Left lung (tissue), 10 donors: ENCODE measurements around the gene HJURP. TPM values are rescaled to one million over a fixed set of nuclear protein-coding genes. Genes with fewer than 3 reads are reported as not detected.

Source experiments
- ATAC-seq: fragments of 200-7000 bp; cut with Tn5 transposase; one replicate; pipeline ENCODE4 v1.9.1; 2020; ENCODE audit warnings: moderate library complexity
- DNase-seq, 4 donors: peaks; one replicate each; pipeline ENCODE4 v3.0.0-alpha.2; 2013 to 2020
- H3K27ac ChIP-seq, 2 donors: fragments of 200-600 bp; sonication (generic) in 1 of 2; one replicate each; pipeline versions ENCODE4 v1.5.0 to v1.8.0; 2020 to 2021
- H3K27me3 ChIP-seq, 2 donors: fragments of 200-600 bp; sonication (generic) in 1 of 2; one replicate each; pipeline versions ENCODE4 v1.5.0 to v1.8.0; 2020 to 2021
- H3K36me3 ChIP-seq, 2 donors: fragments of 200-600 bp; sonication (generic) in 1 of 2; one replicate each; pipeline versions ENCODE4 v1.5.0 to v1.8.0; 2020 to 2021
- H3K4me1 ChIP-seq, 2 donors: fragments of 200-600 bp; one replicate each; pipeline ENCODE4 v1.8.0; 2021
- H3K4me3 ChIP-seq, 2 donors: fragments of 200-600 bp; sonication (generic) in 1 of 2; one replicate each; pipeline versions ENCODE4 v1.5.0 to v1.8.0; 2020 to 2021; ENCODE audit warnings: mild to moderate bottlenecking in 1 of 2
- H3K9me3 ChIP-seq, 2 donors: fragments of 200-600 bp; sonication (generic) in 1 of 2; one replicate each; pipeline versions ENCODE4 v1.5.0 to v1.8.0; 2020 to 2021
- intact Hi-C, 2 donors: fragments of 100-400 bp; cut with DNase I; formaldehyde crosslinking; loops; one replicate each; pipeline versions ENCODE4 v1.11.2 to v1.14.2; 2022
- polyA plus RNA-seq, 6 donors: library from polyadenylated mRNA; unstranded; fragments of 120-200 nt; gene quantifications; one replicate each; pipeline ENCODE4 v1.2.1, GENCODE V29; 2013; ENCODE audit not compliant: insufficient read length in 6 of 6
- total RNA-seq, 2 donors: library from RNA; stranded (reverse); fragmentation: NEBNext Ultra II Directional; extraction: Animal tissue kit (Norgen Biotek cat#: 25700); gene quantifications; one replicate each; pipeline ENCODE4 v1.2.1, GENCODE V29; 2021
- TF ChIP-seq, protein P1 (sequence below), 2 donors: fragments of 200-600 bp; sonication (generic) in 1 of 2; IDR thresholded peaks; one replicate each; pipeline versions ENCODE4 v1.5.0 to v1.8.0; 2021; ENCODE audit warnings: antibody characterized with exemption in 2 of 2
- donor health status: DM: no; HTN: yes; CAD: no.
- donor health status: DM: no; HTN: no; CAD: no.

Gene HJURP
- total and polyA plus RNA-seq, 8 donors = 1.8 to 38.8 (median 19.2) TPM

DNA sequence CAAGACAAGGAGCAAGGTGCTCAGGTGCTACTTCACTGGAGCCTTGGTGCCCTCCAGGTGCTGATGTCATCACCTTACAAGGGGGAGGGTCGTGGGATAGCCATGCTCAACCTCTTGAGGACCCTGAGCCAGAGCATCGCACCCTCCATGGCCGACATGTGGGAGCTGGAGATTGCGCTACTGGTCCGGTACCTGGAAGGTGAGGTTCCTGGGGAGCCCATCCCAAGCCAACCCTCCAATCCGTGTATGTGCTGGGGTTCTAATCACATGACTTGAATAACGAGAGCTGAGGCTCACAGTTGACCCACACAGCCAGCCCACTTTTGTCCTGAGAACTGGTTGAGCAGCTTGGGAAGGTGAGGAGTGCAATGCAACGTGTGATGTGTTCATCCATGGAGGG lies 50.3 kb downstream of the HJURP start:
- TF ChIP-seq, protein P1, sequence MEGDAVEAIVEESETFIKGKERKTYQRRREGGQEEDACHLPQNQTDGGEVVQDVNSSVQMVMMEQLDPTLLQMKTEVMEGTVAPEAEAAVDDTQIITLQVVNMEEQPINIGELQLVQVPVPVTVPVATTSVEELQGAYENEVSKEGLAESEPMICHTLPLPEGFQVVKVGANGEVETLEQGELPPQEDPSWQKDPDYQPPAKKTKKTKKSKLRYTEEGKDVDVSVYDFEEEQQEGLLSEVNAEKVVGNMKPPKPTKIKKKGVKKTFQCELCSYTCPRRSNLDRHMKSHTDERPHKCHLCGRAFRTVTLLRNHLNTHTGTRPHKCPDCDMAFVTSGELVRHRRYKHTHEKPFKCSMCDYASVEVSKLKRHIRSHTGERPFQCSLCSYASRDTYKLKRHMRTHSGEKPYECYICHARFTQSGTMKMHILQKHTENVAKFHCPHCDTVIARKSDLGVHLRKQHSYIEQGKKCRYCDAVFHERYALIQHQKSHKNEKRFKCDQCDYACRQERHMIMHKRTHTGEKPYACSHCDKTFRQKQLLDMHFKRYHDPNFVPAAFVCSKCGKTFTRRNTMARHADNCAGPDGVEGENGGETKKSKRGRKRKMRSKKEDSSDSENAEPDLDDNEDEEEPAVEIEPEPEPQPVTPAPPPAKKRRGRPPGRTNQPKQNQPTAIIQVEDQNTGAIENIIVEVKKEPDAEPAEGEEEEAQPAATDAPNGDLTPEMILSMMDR (IDR thresholded peaks at IDR 0.05) = no peak

DNA sequence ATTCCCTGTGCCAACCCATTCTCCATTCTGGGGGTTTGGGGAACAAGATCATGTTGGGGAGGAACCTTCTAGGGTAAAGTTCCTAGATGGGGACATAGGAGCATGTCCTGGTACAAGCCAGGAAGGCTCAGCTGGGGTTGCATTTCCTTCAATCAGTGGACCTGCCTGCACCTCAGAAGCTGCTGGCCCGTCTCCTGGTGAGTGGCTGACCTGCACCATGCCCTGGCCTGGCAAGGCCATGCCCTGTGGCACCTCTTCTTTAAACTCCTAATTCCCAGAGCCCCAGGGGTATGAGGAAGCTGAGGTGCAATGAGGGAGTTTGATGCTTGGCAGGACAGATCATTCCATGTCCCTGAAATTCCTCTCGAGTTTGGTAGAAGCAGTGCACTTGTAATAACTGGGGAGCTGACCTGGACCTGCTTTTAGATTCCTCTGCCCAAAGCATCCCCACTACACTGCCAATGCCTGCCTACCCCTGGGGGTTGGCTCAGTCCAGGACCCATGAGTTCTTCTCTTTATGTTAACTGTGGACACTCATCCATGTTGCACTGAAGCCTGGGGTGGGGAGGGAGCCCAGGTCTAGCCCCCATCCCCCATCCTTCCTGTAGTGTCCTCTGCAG lies 50.9 kb downstream of the HJURP start:
- Histone ChIP-seq H3K4me1 (no peaks in the 10 kb centered on the region), H3K4me3 (no peak overlapping the region), H3K27ac (no peak overlapping the region), H3K27me3 (peaks cover 0 to 9% of the 10 kb centered on the region in 2 donors), H3K36me3 (no peaks in the 10 kb centered on the region), H3K9me3 (no peaks in the 10 kb centered on the region)
- TF ChIP-seq, protein P1 (IDR thresholded peaks at IDR 0.05) = no peak
- no peak for DNase-seq
- no peak for ATAC-seq
- intact Hi-C loops = no loop called here

More for the DNA sequence above, 50.3 kb downstream of the HJURP start:
- Histone ChIP-seq H3K27me3 (peaks cover 0 to 15% of the 10 kb centered on the region in 2 donors), H3K9me3 (no peaks in the 10 kb centered on the region), H3K4me3 (no peak overlapping the region), H3K27ac (no peak overlapping the region), H3K36me3 (no peaks in the 10 kb centered on the region), H3K4me1 (no peaks in the 10 kb centered on the region)
- intact Hi-C loops = no loop called here
- DNase-seq (peak in 1 of 4 donors; percentile 25), ATAC-seq (no peak)

DNA sequence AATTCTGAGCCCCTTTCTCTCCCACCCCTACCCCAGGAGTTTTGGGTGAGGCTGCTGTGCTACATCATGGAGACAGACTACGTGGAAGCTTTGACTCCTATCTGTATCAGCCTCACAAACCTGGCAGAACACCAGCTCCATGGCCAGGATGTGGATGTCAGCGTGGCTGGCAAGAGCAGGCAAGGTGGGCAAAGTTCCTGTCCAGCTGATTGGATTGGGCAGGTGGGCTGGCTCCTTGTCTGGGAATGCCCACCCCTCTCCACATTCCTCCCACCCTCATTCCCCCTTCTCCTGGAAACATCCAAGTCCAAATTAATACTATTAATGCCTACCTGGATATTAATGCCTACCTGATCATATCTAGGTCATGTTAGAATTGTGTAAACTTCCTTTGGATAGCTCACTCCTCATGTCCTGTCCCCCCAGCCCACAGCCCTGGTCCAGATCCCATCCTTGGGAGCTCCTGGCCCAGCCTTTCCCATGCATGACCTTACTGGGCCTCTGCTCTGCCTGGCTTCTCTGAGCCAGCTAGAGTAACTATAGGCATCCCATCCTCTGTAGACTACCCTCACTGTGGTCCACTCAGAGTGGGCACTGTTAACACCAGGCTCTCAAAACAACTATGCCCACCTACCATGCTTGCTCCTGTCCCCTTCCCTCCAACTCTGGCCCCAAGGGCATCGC lies 52.1 kb downstream of the HJURP start:
- no peak for ATAC-seq
- Histone ChIP-seq H3K36me3 (no peaks in the 10 kb centered on the region), H3K4me3 (no peak overlapping the region), H3K9me3 (no peaks in the 10 kb centered on the region), H3K27ac (no peak overlapping the region), H3K27me3 (no peaks in the 10 kb centered on the region), H3K4me1 (no peaks in the 10 kb centered on the region)
- DNase-seq = no peak
- intact Hi-C loops = no loop called here
- TF ChIP-seq, protein P1 (IDR thresholded peaks at IDR 0.05) = no peak

DNA sequence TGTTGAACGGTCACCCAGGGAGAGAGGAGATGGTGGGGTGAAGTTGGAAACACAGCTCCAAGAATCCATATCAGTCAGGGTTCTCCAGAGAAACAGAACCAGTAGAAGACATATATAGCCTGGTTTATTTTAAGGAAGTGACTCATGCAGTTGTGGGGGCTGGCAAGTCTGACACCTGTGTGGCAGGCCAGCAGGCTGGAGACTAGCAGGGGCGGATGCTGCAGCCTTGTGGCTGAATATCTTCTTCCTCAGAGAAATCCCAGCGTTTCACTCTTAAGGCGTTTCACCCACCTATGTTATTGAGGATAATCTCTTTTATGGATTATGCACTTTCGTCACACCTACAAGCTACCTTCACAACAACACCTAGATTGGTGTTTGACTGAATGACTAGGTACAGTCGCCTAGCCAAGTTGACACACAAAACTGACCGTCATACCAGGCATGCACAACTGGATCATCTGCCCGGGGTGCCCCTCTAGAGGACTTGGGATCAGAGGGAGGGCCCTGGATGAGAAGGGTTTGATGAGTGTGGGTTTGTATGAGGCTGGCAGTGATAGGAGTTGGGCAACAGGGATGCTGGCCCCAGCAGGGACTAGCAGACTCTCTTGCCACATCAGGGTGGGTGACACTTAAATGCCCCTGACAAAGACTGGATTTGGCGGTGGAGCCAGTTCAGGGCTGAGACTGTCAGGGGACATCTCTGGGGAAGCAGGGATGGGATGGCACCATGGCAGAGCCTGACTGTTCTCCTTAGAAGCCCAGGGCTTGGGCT lies 52.8 kb downstream of the HJURP start:
- H3K9me3 ChIP-seq = no peaks in the 10 kb centered on the region
- intact Hi-C loops = no loop called here
- no peak overlapping the region for H3K27ac ChIP-seq
- H3K36me3 ChIP-seq = no peaks in the 10 kb centered on the region
- TF ChIP-seq, protein P1 (IDR thresholded peaks at IDR 0.05) = no peak
- ATAC-seq (no peak), DNase-seq (no peak)
- no peak overlapping the region for H3K4me3 ChIP-seq
- no peaks in the 10 kb centered on the region for H3K27me3 ChIP-seq
- H3K4me1 ChIP-seq = no peaks in the 10 kb centered on the region

DNA sequence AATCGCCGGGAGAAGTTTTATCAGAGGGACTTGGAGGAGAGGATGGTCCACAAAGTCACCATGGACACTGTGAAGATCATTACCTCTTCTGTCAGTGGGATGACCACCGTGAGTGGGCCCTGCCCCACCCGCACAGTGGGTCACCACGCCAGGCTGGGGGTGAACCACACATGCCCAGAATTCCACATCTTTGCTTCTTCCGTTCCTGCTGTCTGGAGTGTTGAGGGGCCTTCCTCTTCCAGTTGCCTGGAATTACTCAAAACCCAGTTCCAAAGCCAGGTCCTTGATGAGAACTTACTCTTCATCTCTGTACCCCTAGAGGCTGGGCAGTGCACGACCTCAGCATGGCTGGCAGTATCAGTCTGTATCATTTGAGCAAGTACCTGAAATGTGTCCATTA lies 54.1 kb downstream of the HJURP start:
- no peaks in the 10 kb centered on the region for H3K27me3 ChIP-seq
- no peak for ATAC-seq
- DNase-seq = peak in 1 of 4 donors; percentile 29
- TF ChIP-seq, protein P1 (IDR thresholded peaks at IDR 0.05) = no peak
- no peaks in the 10 kb centered on the region for H3K9me3 ChIP-seq
- no peak overlapping the region for H3K4me3 ChIP-seq
- no peaks in the 10 kb centered on the region for H3K4me1 ChIP-seq
- no peaks in the 10 kb centered on the region for H3K36me3 ChIP-seq
- intact Hi-C loops = no loop called here
- H3K27ac ChIP-seq = no peak overlapping the region
